WTC11 (cell line): ENCODE results near the gene SPOCK1. TPM values are rescaled to one million over a fixed set of nuclear protein-coding genes. Genes with fewer than 3 reads are reported as not detected.

Source experiments
- ATAC-seq: fragments of 200-7000 bp; cut with Tn5 transposase; 2 replicates; pipeline ENCODE4 v1.10.0; 2021; ENCODE audit warnings: mild to moderate bottlenecking, moderate library complexity
- CTCF ChIA-PET: fragments of 300-600 bp; sonication (Branson Sonifier 250); formaldehyde crosslinking; loops from one replicate; lab custom pipeline; 2021; ENCODE audit warnings: antibody characterized with exemption; lab: Charles Lee
- POLR2A ChIA-PET: fragments of 350-600 bp; sonication (Branson Sonifier 250); formaldehyde crosslinking; loops from one replicate; lab custom pipeline; 2021; ENCODE audit warnings: antibody characterized with exemption; lab: Charles Lee
- DNase-seq: peaks from one replicate; pipeline ENCODE4 v3.0.0; 2021; ENCODE audit warnings: low spot score
- H3K27ac Mint-ChIP-seq: 2 replicates; pipeline ENCODE4 v1.8.0; 2021; ENCODE audit warnings: mixed read lengths
- H3K27me3 Mint-ChIP-seq: 2 replicates; pipeline ENCODE4 v1.8.0; 2021; ENCODE audit warnings: low read depth, mild to moderate bottlenecking, moderate library complexity, mixed read lengths
- H3K36me3 Mint-ChIP-seq: 2 replicates; pipeline ENCODE4 v1.8.0; 2021; ENCODE audit warnings: mixed read lengths
- H3K4me1 Mint-ChIP-seq: 2 replicates; pipeline ENCODE4 v1.8.0; 2022; ENCODE audit warnings: mixed read lengths
- H3K4me3 Mint-ChIP-seq: 2 replicates; pipeline ENCODE4 v1.8.0; 2021; ENCODE audit warnings: mild to moderate bottlenecking, moderate library complexity, mixed read lengths
- H3K9me3 Mint-ChIP-seq: 2 replicates; pipeline ENCODE4 v1.8.0; 2021; ENCODE audit warnings: mixed read lengths
- CBFB ChIP-seq: sonication (generic); formaldehyde crosslinking; IDR thresholded peaks from 2 replicates; pipeline ENCODE4 v1.8.1; 2022; ENCODE audit warnings: mild to moderate bottlenecking, low read depth, missing genetic modification reagents
- CDX4 ChIP-seq: fragments of 250-450 bp; sonication (Bioruptor Pico); IDR thresholded peaks from 2 replicates; pipeline ENCODE4 v1.9.0; 2021; ENCODE audit warnings: moderate library complexity, mild to moderate bottlenecking, inconsistent platforms, borderline replicate concordance
- KAT7 ChIP-seq: sonication (generic); formaldehyde crosslinking; IDR thresholded peaks from 2 replicates; pipeline ENCODE4 v1.8.1; 2023; ENCODE audit warnings: missing genetic modification reagents, mild to moderate bottlenecking, borderline replicate concordance
- RELA ChIP-seq: sonication (generic); formaldehyde crosslinking; IDR thresholded peaks from 2 replicates; pipeline ENCODE4 v1.8.1; 2022; ENCODE audit warnings: missing genetic modification reagents, mild to moderate bottlenecking, borderline replicate concordance
- SMAD3 ChIP-seq: sonication (generic); formaldehyde crosslinking; IDR thresholded peaks from 2 replicates; pipeline ENCODE4 v1.8.0; 2022; ENCODE audit warnings: missing genetic modification reagents, mild to moderate bottlenecking, borderline replicate concordance
- TEAD1 ChIP-seq: sonication (generic); formaldehyde crosslinking; IDR thresholded peaks from 2 replicates; pipeline ENCODE4 v1.8.0; 2022; ENCODE audit warnings: mild to moderate bottlenecking, missing genetic modification reagents
- ZNF425 ChIP-seq: fragments of 250-450 bp; sonication (Bioruptor Pico); conservative IDR thresholded peaks from 2 replicates; pipeline ENCODE4 v1.9.0; 2021; ENCODE audit warnings: mild to moderate bottlenecking
- total RNA-seq: library from RNA; stranded (reverse); gene quantifications from 3 replicates; pipeline ENCODE4 v1.2.3, GENCODE V29; 2021
- TF ChIP-seq, protein P1 (sequence below): sonication (generic); formaldehyde crosslinking; conservative IDR thresholded peaks from 2 replicates; pipeline ENCODE4 v1.8.1; 2023; ENCODE audit warnings: mild to moderate bottlenecking, low read depth, missing genetic modification reagents, moderate library complexity
- TF ChIP-seq, protein P2 (sequence below): sonication (generic); formaldehyde crosslinking; IDR thresholded peaks from 2 replicates; pipeline ENCODE4 v1.8.1; 2022; ENCODE audit warnings: low read depth, missing genetic modification reagents, borderline replicate concordance
- TF ChIP-seq, protein P3 (sequence below): sonication (generic); formaldehyde crosslinking; IDR thresholded peaks from 2 replicates; pipeline ENCODE4 v1.8.1; 2023; ENCODE audit warnings: mild to moderate bottlenecking, moderate library complexity, missing genetic modification reagents
- TF ChIP-seq, protein P4 (sequence below): sonication (generic); formaldehyde crosslinking; IDR thresholded peaks from 2 replicates; pipeline ENCODE4 v1.8.0; 2022; ENCODE audit warnings: mild to moderate bottlenecking, missing genetic modification reagents

SPOCK1 gene
- total RNA-seq, 1 experiment from 2014 or later, result 15.2 TPM

GRCh38 chr5:137113161-137113560 is 386.0 kb downstream of the SPOCK1 start (continued):
- TF ChIP-seq, protein P1, sequence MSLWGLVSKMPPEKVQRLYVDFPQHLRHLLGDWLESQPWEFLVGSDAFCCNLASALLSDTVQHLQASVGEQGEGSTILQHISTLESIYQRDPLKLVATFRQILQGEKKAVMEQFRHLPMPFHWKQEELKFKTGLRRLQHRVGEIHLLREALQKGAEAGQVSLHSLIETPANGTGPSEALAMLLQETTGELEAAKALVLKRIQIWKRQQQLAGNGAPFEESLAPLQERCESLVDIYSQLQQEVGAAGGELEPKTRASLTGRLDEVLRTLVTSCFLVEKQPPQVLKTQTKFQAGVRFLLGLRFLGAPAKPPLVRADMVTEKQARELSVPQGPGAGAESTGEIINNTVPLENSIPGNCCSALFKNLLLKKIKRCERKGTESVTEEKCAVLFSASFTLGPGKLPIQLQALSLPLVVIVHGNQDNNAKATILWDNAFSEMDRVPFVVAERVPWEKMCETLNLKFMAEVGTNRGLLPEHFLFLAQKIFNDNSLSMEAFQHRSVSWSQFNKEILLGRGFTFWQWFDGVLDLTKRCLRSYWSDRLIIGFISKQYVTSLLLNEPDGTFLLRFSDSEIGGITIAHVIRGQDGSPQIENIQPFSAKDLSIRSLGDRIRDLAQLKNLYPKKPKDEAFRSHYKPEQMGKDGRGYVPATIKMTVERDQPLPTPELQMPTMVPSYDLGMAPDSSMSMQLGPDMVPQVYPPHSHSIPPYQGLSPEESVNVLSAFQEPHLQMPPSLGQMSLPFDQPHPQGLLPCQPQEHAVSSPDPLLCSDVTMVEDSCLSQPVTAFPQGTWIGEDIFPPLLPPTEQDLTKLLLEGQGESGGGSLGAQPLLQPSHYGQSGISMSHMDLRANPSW (CRISPR knock-in tag), result no peak
- TF ChIP-seq ZNF425 (CRISPR knock-in tag) (no peak), KAT7 (CRISPR knock-in tag) (no peak), TEAD1 (no peak), RELA (CRISPR knock-in tag) (no peak)
- TF ChIP-seq, protein P2, sequence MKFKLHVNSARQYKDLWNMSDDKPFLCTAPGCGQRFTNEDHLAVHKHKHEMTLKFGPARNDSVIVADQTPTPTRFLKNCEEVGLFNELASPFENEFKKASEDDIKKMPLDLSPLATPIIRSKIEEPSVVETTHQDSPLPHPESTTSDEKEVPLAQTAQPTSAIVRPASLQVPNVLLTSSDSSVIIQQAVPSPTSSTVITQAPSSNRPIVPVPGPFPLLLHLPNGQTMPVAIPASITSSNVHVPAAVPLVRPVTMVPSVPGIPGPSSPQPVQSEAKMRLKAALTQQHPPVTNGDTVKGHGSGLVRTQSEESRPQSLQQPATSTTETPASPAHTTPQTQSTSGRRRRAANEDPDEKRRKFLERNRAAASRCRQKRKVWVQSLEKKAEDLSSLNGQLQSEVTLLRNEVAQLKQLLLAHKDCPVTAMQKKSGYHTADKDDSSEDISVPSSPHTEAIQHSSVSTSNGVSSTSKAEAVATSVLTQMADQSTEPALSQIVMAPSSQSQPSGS (CRISPR knock-in tag), result no peak
- TF ChIP-seq, protein P3, sequence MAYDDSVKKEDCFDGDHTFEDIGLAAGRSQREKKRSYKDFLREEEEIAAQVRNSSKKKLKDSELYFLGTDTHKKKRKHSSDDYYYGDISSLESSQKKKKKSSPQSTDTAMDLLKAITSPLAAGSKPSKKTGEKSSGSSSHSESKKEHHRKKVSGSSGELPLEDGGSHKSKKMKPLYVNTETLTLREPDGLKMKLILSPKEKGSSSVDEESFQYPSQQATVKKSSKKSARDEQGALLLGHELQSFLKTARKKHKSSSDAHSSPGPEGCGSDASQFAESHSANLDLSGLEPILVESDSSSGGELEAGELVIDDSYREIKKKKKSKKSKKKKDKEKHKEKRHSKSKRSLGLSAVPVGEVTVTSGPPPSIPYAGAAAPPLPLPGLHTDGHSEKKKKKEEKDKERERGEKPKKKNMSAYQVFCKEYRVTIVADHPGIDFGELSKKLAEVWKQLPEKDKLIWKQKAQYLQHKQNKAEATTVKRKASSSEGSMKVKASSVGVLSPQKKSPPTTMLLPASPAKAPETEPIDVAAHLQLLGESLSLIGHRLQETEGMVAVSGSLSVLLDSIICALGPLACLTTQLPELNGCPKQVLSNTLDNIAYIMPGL (CRISPR knock-in tag), result no peak
- TF ChIP-seq, protein P4, sequence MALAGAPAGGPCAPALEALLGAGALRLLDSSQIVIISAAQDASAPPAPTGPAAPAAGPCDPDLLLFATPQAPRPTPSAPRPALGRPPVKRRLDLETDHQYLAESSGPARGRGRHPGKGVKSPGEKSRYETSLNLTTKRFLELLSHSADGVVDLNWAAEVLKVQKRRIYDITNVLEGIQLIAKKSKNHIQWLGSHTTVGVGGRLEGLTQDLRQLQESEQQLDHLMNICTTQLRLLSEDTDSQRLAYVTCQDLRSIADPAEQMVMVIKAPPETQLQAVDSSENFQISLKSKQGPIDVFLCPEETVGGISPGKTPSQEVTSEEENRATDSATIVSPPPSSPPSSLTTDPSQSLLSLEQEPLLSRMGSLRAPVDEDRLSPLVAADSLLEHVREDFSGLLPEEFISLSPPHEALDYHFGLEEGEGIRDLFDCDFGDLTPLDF (CRISPR knock-in tag), result no peak

- TF ChIP-seq SMAD3 (CRISPR knock-in tag) (no peak), ZNF425 (CRISPR knock-in tag) (no peak), CBFB (no peak), CDX4 (CRISPR knock-in tag) (no peak)
- TF ChIP-seq, all 79 proteins: peak for 0
- ChIA-PET POLR2A (no interaction called here), CTCF (interaction anchor here (1.6 kb wide), 1 partner anchor 30 kb away, joined by 6 read pairs; no protein-coding TSS in a partner anchor)
- H3K36me3 Mint-ChIP-seq, result peaks cover 6% of the 10 kb centered on the region; the same call in 1 of the 2 replicates
- H3K9me3 Mint-ChIP-seq, result peaks cover 14% of the 10 kb centered on the region
- H3K4me3 Mint-ChIP-seq, result no peak overlapping the region
- no peak overlapping the region for H3K27ac Mint-ChIP-seq
- ATAC-seq (no peak), DNase-seq (no peak)
- H3K4me1 Mint-ChIP-seq, result no peaks in the 10 kb centered on the region
- no peaks in the 10 kb centered on the region; the same call in 1 of the 2 replicates for H3K27me3 Mint-ChIP-seq
These were observed 393.6 kb downstream of the SPOCK1 start for GRCh38 chr5:137105351-137106035.
